Kidney glomerular epithelial cell (primary cell): ENCODE data around the gene UBE3C.

Experiments used
- DNase-seq: peaks from one replicate; lab custom pipeline; 2025; lab: John Stamatoyannopoulos, UW

The UBE3C gene

GRCh38 chr7:157292770-157293412 lies 154.2 kb downstream of the UBE3C start:
- DNase-seq = no peak

- no peak for DNase-seq
Measured at GRCh38 chr7:157293413-157293788, 154.7 kb downstream of the UBE3C start.

- no peak for DNase-seq
Measured at GRCh38 chr7:157294773-157295172, 156.0 kb downstream of the UBE3C start.

GRCh38 chr7:157295338-157295737 lies 156.6 kb downstream of the UBE3C start:
- DNase-seq = no peak

- no peak for DNase-seq
Measured at GRCh38 chr7:157297185-157297584, 158.5 kb downstream of the UBE3C start.

- no peak for DNase-seq
Measured at GRCh38 chr7:157299317-157299612, 160.5 kb downstream of the UBE3C start.

- no peak for DNase-seq
Measured at GRCh38 chr7:157299613-157300368, 161.1 kb downstream of the UBE3C start.

- DNase-seq = no peak
Measured at GRCh38 chr7:157300369-157300825, 161.7 kb downstream of the UBE3C start.

- DNase-seq = no peak
Measured at GRCh38 chr7:157301610-157302120, 162.9 kb downstream of the UBE3C start.

GRCh38 chr7:157306846-157307838 lies 168.4 kb downstream of the UBE3C start:
- no peak for DNase-seq

GRCh38 chr7:157309988-157310668 lies 171.4 kb downstream of the UBE3C start:
- DNase-seq = peak; percentile 95

GRCh38 chr7:157310676-157311185 lies 172.0 kb downstream of the UBE3C start:
- no peak for DNase-seq

GRCh38 chr7:157312941-157313340 lies 174.2 kb downstream of the UBE3C start:
- no peak for DNase-seq

GRCh38 chr7:157313645-157314044 lies 174.9 kb downstream of the UBE3C start:
- no peak for DNase-seq

- no peak for DNase-seq
Measured at GRCh38 chr7:157318015-157318706, 179.4 kb downstream of the UBE3C start.
